ENCODE results near the gene PIK3R3. TPM values are rescaled to one million over a fixed set of nuclear protein-coding genes. Genes with fewer than 3 reads are reported as not detected.

The PIK3R3 gene
- total and polyA plus RNA-seq, 12 donors: 15.4 to 54.5 (median 34.0) TPM

GRCh38 chr1:46081619-46082018 is 50.8 kb downstream of the PIK3R3 start:
- Histone ChIP-seq H3K4me1 (peaks cover 0 to 43% (median 20%) of the 10 kb centered on the region in 9 donors), H3K9me3 (no peaks in the 10 kb centered on the region), H3K36me3 (peaks cover 0 to 37% (median 0%) of the 10 kb centered on the region in 9 donors), H3K27me3 (no peaks in the 10 kb centered on the region), H3K4me3 (peak overlapping the region in 1 of 10 donors; percentile 0), H3K27ac (peak overlapping the region in 4 of 10 donors; percentile 15 to 76 (median 36))
- intact Hi-C loops (cut with DNase I): no loop called here
- TF ChIP-seq, protein P1, sequence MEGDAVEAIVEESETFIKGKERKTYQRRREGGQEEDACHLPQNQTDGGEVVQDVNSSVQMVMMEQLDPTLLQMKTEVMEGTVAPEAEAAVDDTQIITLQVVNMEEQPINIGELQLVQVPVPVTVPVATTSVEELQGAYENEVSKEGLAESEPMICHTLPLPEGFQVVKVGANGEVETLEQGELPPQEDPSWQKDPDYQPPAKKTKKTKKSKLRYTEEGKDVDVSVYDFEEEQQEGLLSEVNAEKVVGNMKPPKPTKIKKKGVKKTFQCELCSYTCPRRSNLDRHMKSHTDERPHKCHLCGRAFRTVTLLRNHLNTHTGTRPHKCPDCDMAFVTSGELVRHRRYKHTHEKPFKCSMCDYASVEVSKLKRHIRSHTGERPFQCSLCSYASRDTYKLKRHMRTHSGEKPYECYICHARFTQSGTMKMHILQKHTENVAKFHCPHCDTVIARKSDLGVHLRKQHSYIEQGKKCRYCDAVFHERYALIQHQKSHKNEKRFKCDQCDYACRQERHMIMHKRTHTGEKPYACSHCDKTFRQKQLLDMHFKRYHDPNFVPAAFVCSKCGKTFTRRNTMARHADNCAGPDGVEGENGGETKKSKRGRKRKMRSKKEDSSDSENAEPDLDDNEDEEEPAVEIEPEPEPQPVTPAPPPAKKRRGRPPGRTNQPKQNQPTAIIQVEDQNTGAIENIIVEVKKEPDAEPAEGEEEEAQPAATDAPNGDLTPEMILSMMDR (IDR thresholded peaks at IDR 0.05): no peak
- DNase-seq: no peak
- WGBS, 2 donors: 65 to 75% methylated on average over 1 of the region's 1 CpG
- peak in 6 of 8 donors; percentile 47 to 75 (median 62) for ATAC-seq

DNA sequence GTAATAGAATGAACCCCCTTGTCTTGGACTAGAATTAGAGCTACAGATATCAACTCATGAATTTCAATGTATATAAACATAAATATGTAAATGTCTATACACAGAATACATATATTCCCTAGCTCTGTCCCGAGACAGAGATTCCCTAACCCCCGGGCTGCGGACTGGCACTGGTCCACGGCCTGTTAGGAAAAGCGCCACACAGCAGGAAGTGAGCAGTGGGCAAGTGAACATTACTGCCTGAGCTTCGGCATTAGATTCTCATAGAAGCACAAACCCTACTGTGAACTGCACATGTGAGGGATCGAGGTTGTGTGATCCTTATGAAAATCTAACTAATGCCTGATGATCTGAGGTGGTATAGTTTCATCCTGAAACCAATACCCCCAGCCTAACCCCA is 51.2 kb downstream of the PIK3R3 start:
- H3K4me1 ChIP-seq: peaks cover 0 to 39% (median 24%) of the 10 kb centered on the region in 9 donors
- H3K27ac ChIP-seq: peak overlapping the region in 4 of 10 donors; percentile 15 to 76 (median 36)
- H3K36me3 ChIP-seq: peaks cover 0 to 41% (median 0%) of the 10 kb centered on the region in 9 donors
- H3K9me3 ChIP-seq: no peaks in the 10 kb centered on the region
- WGBS, 2 donors: 66 to 78% methylated on average over 7 of the region's 7 CpGs
- DNase-seq: no peak
- H3K4me3 ChIP-seq: peak overlapping the region in 1 of 10 donors; percentile 0
- TF ChIP-seq, protein P1 (IDR thresholded peaks at IDR 0.05): no peak
- no peaks in the 10 kb centered on the region for H3K27me3 ChIP-seq
- ATAC-seq: peak in 6 of 8 donors; percentile 16 to 66 (median 44)
- intact Hi-C loops (cut with DNase I): no loop called here

GRCh38 chr1:46080257-46080656 is 52.2 kb downstream of the PIK3R3 start:
- ATAC-seq (no peak), DNase-seq (no peak)
- Histone ChIP-seq H3K27ac (no peak overlapping the region), H3K27me3 (no peaks in the 10 kb centered on the region), H3K4me1 (peaks cover 0 to 34% (median 25%) of the 10 kb centered on the region in 9 donors), H3K4me3 (no peak overlapping the region), H3K36me3 (peaks cover 0 to 50% (median 2%) of the 10 kb centered on the region in 9 donors), H3K9me3 (no peaks in the 10 kb centered on the region)
- WGBS, 2 donors: 84 to 89% methylated on average over 3 of the region's 3 CpGs
- intact Hi-C loops (cut with DNase I): no loop called here
- TF ChIP-seq, protein P1 (IDR thresholded peaks at IDR 0.05): no peak

GRCh38 chr1:46077644-46078043 is 54.8 kb downstream of the PIK3R3 start:
- DNase-seq: no peak
- intact Hi-C loops (cut with DNase I): no loop called here
- 97 to 98% methylated on average over 4 of the region's 4 CpGs for WGBS, 2 donors
- TF ChIP-seq, protein P1 (IDR thresholded peaks at IDR 0.05): no peak
- no peak for ATAC-seq
- Histone ChIP-seq H3K36me3 (peaks cover 0 to 75% (median 2%) of the 10 kb centered on the region in 9 donors), H3K27me3 (no peaks in the 10 kb centered on the region), H3K4me3 (no peak overlapping the region), H3K9me3 (no peaks in the 10 kb centered on the region), H3K4me1 (peaks cover 0 to 21% (median 15%) of the 10 kb centered on the region in 9 donors), H3K27ac (no peak overlapping the region)

Data from heart right ventricle (tissue), 16 donors.